Measurements from ENCODE around the gene DOCK8. TPM values are rescaled to one million over a fixed set of nuclear protein-coding genes. Genes with fewer than 3 reads are reported as not detected.
A peak's percentile ranks its signal among the peaks of the same experiment; 100 is the strongest.
"Not testable (repeated sequence)": the region's sequence is repeated elsewhere in the genome, so short reads cannot be mapped to it uniquely, and the experiment has no call there.

The DOCK8 gene
- total and polyA plus RNA-seq, 4 experiments from 2014 or later = 31.0 to 315 (median 200) TPM

GRCh38 chr9:211036-211435 lies 3.6 kb upstream of the DOCK8 start:
- Mint-ChIP-seq H3K4me1 (peaks cover 4 to 10% (median 7%) of the 10 kb centered on the region in 4 donors), H3K4me3 (no peak overlapping the region), H3K36me3 (peaks cover 0 to 1% of the 10 kb centered on the region in 2 donors), H3K9me3 (no peaks in the 10 kb centered on the region), H3K27ac (no peak overlapping the region), H3K27me3 (no peaks in the 10 kb centered on the region)
- DNase-seq = no peak
- Histone ChIP-seq H3K4me3 (ENCODE audit: low read length in 2 of 2) (no peak overlapping the region), H3K36me3 (ENCODE audit: insufficient read depth, low read length) (no peaks in the 10 kb centered on the region), H3K27me3 (ENCODE audit: insufficient read depth, low read length) (no peaks in the 10 kb centered on the region), H3K27ac (ENCODE audit: low read depth, low read length) (no peak overlapping the region), H3K9me3 (ENCODE audit: control insufficient read depth in 1 of 2, low read length in 2 of 2) (no peaks in the 10 kb centered on the region), H3K4me1 (ENCODE audit: insufficient read depth, low read length) (peaks cover 9% of the 10 kb centered on the region)
- POLR2A ChIA-PET (ENCODE audit: partially characterized antibody) = interaction anchor here (0.9 kb wide), 1 partner anchor 71 kb away, joined by 4 read pairs; no protein-coding TSS in a partner anchor
- intact Hi-C loops (cut with micrococcal nuclease) = no loop called here
- CTCF ChIA-PET (ENCODE audit: partially characterized antibody) = no interaction called here

DNA sequence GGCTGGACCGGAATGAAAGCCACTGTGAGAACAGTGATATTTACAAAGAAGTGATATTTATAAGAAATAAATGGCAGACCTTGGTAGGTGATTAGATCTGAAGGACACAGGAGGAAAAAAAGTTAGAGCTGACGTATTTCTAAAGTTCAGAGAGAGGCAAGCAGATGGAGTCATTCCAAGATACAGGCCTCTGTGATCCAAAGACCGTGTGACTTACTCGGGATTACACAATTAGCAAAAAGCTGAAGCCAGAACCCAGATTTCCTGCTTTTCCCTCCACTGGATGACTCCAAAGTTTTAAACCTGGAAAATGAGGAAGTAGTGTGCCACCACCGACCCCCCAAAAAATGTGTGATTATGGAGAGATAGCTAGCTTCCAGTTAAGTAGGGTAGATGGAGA lies 3.1 kb upstream of the DOCK8 start:
- POLR2A ChIA-PET (ENCODE audit: partially characterized antibody) = interaction anchor here (0.9 kb wide), 1 partner anchor 70 kb away, joined by 4 read pairs; no protein-coding TSS in a partner anchor
- Histone ChIP-seq H3K36me3 (ENCODE audit: insufficient read depth, low read length) (no peaks in the 10 kb centered on the region), H3K27me3 (ENCODE audit: insufficient read depth, low read length) (no peaks in the 10 kb centered on the region), H3K4me1 (ENCODE audit: insufficient read depth, low read length) (peaks cover 13% of the 10 kb centered on the region), H3K4me3 (ENCODE audit: low read length in 2 of 2) (no peak overlapping the region), H3K27ac (ENCODE audit: low read depth, low read length) (no peak overlapping the region), H3K9me3 (ENCODE audit: control insufficient read depth in 1 of 2, low read length in 2 of 2) (no peaks in the 10 kb centered on the region)
- intact Hi-C loops (cut with micrococcal nuclease) = no loop called here
- peaks cover 6 to 13% (median 10%) of the 10 kb centered on the region in 4 donors for H3K4me1 Mint-ChIP-seq
- no peaks in the 10 kb centered on the region for H3K27me3 Mint-ChIP-seq
- H3K4me3 Mint-ChIP-seq = no peak overlapping the region
- H3K9me3 Mint-ChIP-seq = no peaks in the 10 kb centered on the region
- peaks cover 0 to 1% of the 10 kb centered on the region in 2 donors for H3K36me3 Mint-ChIP-seq
- H3K27ac Mint-ChIP-seq = no peak overlapping the region
- CTCF ChIA-PET (ENCODE audit: partially characterized antibody) = no interaction called here
- DNase-seq = no peak

- ChIA-PET POLR2A (ENCODE audit: partially characterized antibody) (interaction anchor here (5.8 kb wide), 1 partner anchor 63 kb away, joined by 192 read pairs; no protein-coding TSS in a partner anchor), CTCF (ENCODE audit: partially characterized antibody) (no interaction called here)
- intact Hi-C loops (cut with micrococcal nuclease) = no loop called here
Observed at GRCh38 chr9:212297-212696, 2.4 kb upstream of the DOCK8 start.

GRCh38 chr9:213901-214300 lies 764 bp upstream of the DOCK8 start:
- H3K4me3 Mint-ChIP-seq = peak overlapping the region; percentile 76 to 87 (median 80)
- H3K27ac ChIP-seq (ENCODE audit: low read depth, low read length); H3K36me3 ChIP-seq (ENCODE audit: insufficient read depth, low read length); H3K4me3 ChIP-seq (ENCODE audit: low read length in 2 of 2); H3K36me3 Mint-ChIP-seq; H3K9me3 ChIP-seq (ENCODE audit: control insufficient read depth in 1 of 2, low read length in 2 of 2); intact Hi-C loops (cut with micrococcal nuclease); H3K27me3 ChIP-seq (ENCODE audit: insufficient read depth, low read length); H3K9me3 Mint-ChIP-seq; DNase-seq; H3K27me3 Mint-ChIP-seq: not testable (repeated sequence)
- H3K4me1 ChIP-seq (ENCODE audit: insufficient read depth, low read length) = peaks cover 19% of the 10 kb centered on the region
- peaks cover 11 to 25% (median 18%) of the 10 kb centered on the region in 4 donors for H3K4me1 Mint-ChIP-seq
- POLR2A ChIA-PET (ENCODE audit: partially characterized antibody) = interaction anchor here (1.0 to 5.8 kb wide), 10 partner anchors 15 to 102 kb away, joined by 3 to 192 read pairs (median 4); no protein-coding TSS in a partner anchor
- CTCF ChIA-PET (ENCODE audit: partially characterized antibody) = interaction anchor here (0.9 to 4.1 kb wide), 6 partner anchors 53 to 96 kb away, joined by 3 to 32 read pairs (median 8); no protein-coding TSS in a partner anchor
- H3K27ac Mint-ChIP-seq = peak overlapping the region in 5 of 7 donors; percentile 45 to 82 (median 77)

More at GRCh38 chr9:212297-212696, 2.4 kb upstream of the DOCK8 start:
- Mint-ChIP-seq H3K9me3 (no peaks in the 10 kb centered on the region), H3K36me3 (peaks cover 0 to 1% of the 10 kb centered on the region in 2 donors), H3K4me3 (no peak overlapping the region), H3K4me1 (peaks cover 11 to 20% (median 16%) of the 10 kb centered on the region in 4 donors), H3K27ac (no peak overlapping the region), H3K27me3 (no peaks in the 10 kb centered on the region)
- peaks cover 19% of the 10 kb centered on the region for H3K4me1 ChIP-seq (ENCODE audit: insufficient read depth, low read length)
- H3K27ac ChIP-seq (ENCODE audit: low read depth, low read length) = no peak overlapping the region
- H3K27me3 ChIP-seq (ENCODE audit: insufficient read depth, low read length) = no peaks in the 10 kb centered on the region
- H3K36me3 ChIP-seq (ENCODE audit: insufficient read depth, low read length) = no peaks in the 10 kb centered on the region
- no peak overlapping the region for H3K4me3 ChIP-seq (ENCODE audit: low read length in 2 of 2)
- no peak for DNase-seq
- H3K9me3 ChIP-seq (ENCODE audit: control insufficient read depth in 1 of 2, low read length in 2 of 2) = no peaks in the 10 kb centered on the region

GRCh38 chr9:214351-214647 lies 366 bp upstream of the DOCK8 start:
- peaks cover 11 to 25% (median 18%) of the 10 kb centered on the region in 4 donors for H3K4me1 Mint-ChIP-seq
- H3K27me3 ChIP-seq (ENCODE audit: insufficient read depth, low read length) = no peaks in the 10 kb centered on the region
- peaks cover 0 to 1% of the 10 kb centered on the region in 2 donors for H3K36me3 Mint-ChIP-seq
- no peaks in the 10 kb centered on the region for H3K9me3 ChIP-seq (ENCODE audit: control insufficient read depth in 1 of 2, low read length in 2 of 2)
- no peaks in the 10 kb centered on the region for H3K36me3 ChIP-seq (ENCODE audit: insufficient read depth, low read length)
- H3K27ac Mint-ChIP-seq = peak overlapping the region in 6 of 7 donors; percentile 42 to 82 (median 66)
- ChIA-PET CTCF (ENCODE audit: partially characterized antibody) (interaction anchor here (0.6 to 4.1 kb wide), 10 partner anchors 28 to 534 kb away, joined by 3 to 32 read pairs (median 6); no protein-coding TSS in a partner anchor), POLR2A (ENCODE audit: partially characterized antibody) (interaction anchor here (1.0 to 5.8 kb wide), 11 partner anchors 15 to 102 kb away, joined by 3 to 192 read pairs (median 5); no protein-coding TSS in a partner anchor)
- DNase-seq = peak in 1 of 5 donors; percentile 35
- peak overlapping the region in 1 of 2 donors; percentile 68 for H3K4me3 ChIP-seq (ENCODE audit: low read length in 2 of 2)
- no peaks in the 10 kb centered on the region for H3K9me3 Mint-ChIP-seq
- H3K27ac ChIP-seq (ENCODE audit: low read depth, low read length) = no peak overlapping the region
- intact Hi-C loops (cut with micrococcal nuclease) = no loop called here
- H3K4me1 ChIP-seq (ENCODE audit: insufficient read depth, low read length) = peaks cover 19% of the 10 kb centered on the region
- H3K4me3 Mint-ChIP-seq = peak overlapping the region; percentile 76 to 87 (median 80)
- no peaks in the 10 kb centered on the region for H3K27me3 Mint-ChIP-seq

- H3K27ac ChIP-seq (ENCODE audit: low read depth, low read length) = peak overlapping the region; percentile 48
- CTCF ChIA-PET (ENCODE audit: partially characterized antibody) = interaction anchor here (0.6 to 4.1 kb wide), 12 partner anchors 22 to 173 kb away, joined by 3 to 32 read pairs (median 4); no protein-coding TSS in a partner anchor
- Mint-ChIP-seq H3K4me1 (peaks cover 12 to 35% (median 19%) of the 10 kb centered on the region in 4 donors), H3K27ac (peak overlapping the region; percentile 42 to 92 (median 84)), H3K9me3 (no peaks in the 10 kb centered on the region), H3K27me3 (no peaks in the 10 kb centered on the region), H3K36me3 (peaks cover 0 to 1% of the 10 kb centered on the region in 2 donors), H3K4me3 (peak overlapping the region; percentile 89 to 94 (median 92))
- H3K4me1 ChIP-seq (ENCODE audit: insufficient read depth, low read length) = peaks cover 19% of the 10 kb centered on the region
- peak overlapping the region; percentile 27 to 68 for H3K4me3 ChIP-seq (ENCODE audit: low read length in 2 of 2)
- H3K9me3 ChIP-seq (ENCODE audit: control insufficient read depth in 1 of 2, low read length in 2 of 2) = no peaks in the 10 kb centered on the region
- intact Hi-C loops (cut with micrococcal nuclease) = loop anchor here (1.0 to 2.0 kb wide), 4 partner anchors 37 to 92 kb away; no protein-coding TSS in a partner anchor
- H3K27me3 ChIP-seq (ENCODE audit: insufficient read depth, low read length) = no peaks in the 10 kb centered on the region
- no peaks in the 10 kb centered on the region for H3K36me3 ChIP-seq (ENCODE audit: insufficient read depth, low read length)
- POLR2A ChIA-PET (ENCODE audit: partially characterized antibody) = interaction anchor here (0.7 to 5.8 kb wide), 8 partner anchors 9 to 151 kb away, joined by 3 to 192 read pairs (median 4); no protein-coding TSS in a partner anchor
- no peak for DNase-seq
Observed at GRCh38 chr9:215631-216155, 1.0 kb downstream of the DOCK8 start.

GRCh38 chr9:216866-217265 lies 2.2 kb downstream of the DOCK8 start:
- Mint-ChIP-seq H3K36me3 (peaks cover 0 to 1% of the 10 kb centered on the region in 2 donors), H3K9me3 (no peaks in the 10 kb centered on the region), H3K27me3 (no peaks in the 10 kb centered on the region), H3K27ac (peak overlapping the region in 4 of 7 donors; percentile 13 to 92 (median 48)), H3K4me1 (peaks cover 16 to 40% (median 22%) of the 10 kb centered on the region in 4 donors), H3K4me3 (peak overlapping the region; percentile 2 to 93 (median 62))
- Histone ChIP-seq H3K27me3 (ENCODE audit: insufficient read depth, low read length) (no peaks in the 10 kb centered on the region), H3K36me3 (ENCODE audit: insufficient read depth, low read length) (no peaks in the 10 kb centered on the region), H3K4me1 (ENCODE audit: insufficient read depth, low read length) (peaks cover 23% of the 10 kb centered on the region), H3K4me3 (ENCODE audit: low read length in 2 of 2) (no peak overlapping the region), H3K27ac (ENCODE audit: low read depth, low read length) (no peak overlapping the region), H3K9me3 (ENCODE audit: control insufficient read depth in 1 of 2, low read length in 2 of 2) (no peaks in the 10 kb centered on the region)
- no peak for DNase-seq
- ChIA-PET POLR2A (ENCODE audit: partially characterized antibody) (interaction anchor here (1.0 to 5.8 kb wide), 3 partner anchors 10 to 88 kb away, joined by 3 to 192 read pairs (median 18); no protein-coding TSS in a partner anchor), CTCF (ENCODE audit: partially characterized antibody) (interaction anchor here (0.8 to 4.1 kb wide), 4 partner anchors 21 to 89 kb away, joined by 3 to 32 read pairs (median 18); no protein-coding TSS in a partner anchor)
- intact Hi-C loops (cut with micrococcal nuclease) = loop anchor here (2.0 kb wide), 1 partner anchor 36 kb away; no protein-coding TSS in a partner anchor

Data from CD4-positive, alpha-beta memory T cell (primary cell).